ENCODE data around the gene CDH13. TPM values are rescaled to one million over a fixed set of nuclear protein-coding genes. Genes with fewer than 3 reads are reported as not detected.

The CDH13 gene
- total and polyA plus RNA-seq, 2 of the 8 experiments (the other 6 are each of a cell fraction or from before 2014, with no cell fraction given), result 2.3 to 2.4 TPM

- TF ChIP-seq, protein P1, sequence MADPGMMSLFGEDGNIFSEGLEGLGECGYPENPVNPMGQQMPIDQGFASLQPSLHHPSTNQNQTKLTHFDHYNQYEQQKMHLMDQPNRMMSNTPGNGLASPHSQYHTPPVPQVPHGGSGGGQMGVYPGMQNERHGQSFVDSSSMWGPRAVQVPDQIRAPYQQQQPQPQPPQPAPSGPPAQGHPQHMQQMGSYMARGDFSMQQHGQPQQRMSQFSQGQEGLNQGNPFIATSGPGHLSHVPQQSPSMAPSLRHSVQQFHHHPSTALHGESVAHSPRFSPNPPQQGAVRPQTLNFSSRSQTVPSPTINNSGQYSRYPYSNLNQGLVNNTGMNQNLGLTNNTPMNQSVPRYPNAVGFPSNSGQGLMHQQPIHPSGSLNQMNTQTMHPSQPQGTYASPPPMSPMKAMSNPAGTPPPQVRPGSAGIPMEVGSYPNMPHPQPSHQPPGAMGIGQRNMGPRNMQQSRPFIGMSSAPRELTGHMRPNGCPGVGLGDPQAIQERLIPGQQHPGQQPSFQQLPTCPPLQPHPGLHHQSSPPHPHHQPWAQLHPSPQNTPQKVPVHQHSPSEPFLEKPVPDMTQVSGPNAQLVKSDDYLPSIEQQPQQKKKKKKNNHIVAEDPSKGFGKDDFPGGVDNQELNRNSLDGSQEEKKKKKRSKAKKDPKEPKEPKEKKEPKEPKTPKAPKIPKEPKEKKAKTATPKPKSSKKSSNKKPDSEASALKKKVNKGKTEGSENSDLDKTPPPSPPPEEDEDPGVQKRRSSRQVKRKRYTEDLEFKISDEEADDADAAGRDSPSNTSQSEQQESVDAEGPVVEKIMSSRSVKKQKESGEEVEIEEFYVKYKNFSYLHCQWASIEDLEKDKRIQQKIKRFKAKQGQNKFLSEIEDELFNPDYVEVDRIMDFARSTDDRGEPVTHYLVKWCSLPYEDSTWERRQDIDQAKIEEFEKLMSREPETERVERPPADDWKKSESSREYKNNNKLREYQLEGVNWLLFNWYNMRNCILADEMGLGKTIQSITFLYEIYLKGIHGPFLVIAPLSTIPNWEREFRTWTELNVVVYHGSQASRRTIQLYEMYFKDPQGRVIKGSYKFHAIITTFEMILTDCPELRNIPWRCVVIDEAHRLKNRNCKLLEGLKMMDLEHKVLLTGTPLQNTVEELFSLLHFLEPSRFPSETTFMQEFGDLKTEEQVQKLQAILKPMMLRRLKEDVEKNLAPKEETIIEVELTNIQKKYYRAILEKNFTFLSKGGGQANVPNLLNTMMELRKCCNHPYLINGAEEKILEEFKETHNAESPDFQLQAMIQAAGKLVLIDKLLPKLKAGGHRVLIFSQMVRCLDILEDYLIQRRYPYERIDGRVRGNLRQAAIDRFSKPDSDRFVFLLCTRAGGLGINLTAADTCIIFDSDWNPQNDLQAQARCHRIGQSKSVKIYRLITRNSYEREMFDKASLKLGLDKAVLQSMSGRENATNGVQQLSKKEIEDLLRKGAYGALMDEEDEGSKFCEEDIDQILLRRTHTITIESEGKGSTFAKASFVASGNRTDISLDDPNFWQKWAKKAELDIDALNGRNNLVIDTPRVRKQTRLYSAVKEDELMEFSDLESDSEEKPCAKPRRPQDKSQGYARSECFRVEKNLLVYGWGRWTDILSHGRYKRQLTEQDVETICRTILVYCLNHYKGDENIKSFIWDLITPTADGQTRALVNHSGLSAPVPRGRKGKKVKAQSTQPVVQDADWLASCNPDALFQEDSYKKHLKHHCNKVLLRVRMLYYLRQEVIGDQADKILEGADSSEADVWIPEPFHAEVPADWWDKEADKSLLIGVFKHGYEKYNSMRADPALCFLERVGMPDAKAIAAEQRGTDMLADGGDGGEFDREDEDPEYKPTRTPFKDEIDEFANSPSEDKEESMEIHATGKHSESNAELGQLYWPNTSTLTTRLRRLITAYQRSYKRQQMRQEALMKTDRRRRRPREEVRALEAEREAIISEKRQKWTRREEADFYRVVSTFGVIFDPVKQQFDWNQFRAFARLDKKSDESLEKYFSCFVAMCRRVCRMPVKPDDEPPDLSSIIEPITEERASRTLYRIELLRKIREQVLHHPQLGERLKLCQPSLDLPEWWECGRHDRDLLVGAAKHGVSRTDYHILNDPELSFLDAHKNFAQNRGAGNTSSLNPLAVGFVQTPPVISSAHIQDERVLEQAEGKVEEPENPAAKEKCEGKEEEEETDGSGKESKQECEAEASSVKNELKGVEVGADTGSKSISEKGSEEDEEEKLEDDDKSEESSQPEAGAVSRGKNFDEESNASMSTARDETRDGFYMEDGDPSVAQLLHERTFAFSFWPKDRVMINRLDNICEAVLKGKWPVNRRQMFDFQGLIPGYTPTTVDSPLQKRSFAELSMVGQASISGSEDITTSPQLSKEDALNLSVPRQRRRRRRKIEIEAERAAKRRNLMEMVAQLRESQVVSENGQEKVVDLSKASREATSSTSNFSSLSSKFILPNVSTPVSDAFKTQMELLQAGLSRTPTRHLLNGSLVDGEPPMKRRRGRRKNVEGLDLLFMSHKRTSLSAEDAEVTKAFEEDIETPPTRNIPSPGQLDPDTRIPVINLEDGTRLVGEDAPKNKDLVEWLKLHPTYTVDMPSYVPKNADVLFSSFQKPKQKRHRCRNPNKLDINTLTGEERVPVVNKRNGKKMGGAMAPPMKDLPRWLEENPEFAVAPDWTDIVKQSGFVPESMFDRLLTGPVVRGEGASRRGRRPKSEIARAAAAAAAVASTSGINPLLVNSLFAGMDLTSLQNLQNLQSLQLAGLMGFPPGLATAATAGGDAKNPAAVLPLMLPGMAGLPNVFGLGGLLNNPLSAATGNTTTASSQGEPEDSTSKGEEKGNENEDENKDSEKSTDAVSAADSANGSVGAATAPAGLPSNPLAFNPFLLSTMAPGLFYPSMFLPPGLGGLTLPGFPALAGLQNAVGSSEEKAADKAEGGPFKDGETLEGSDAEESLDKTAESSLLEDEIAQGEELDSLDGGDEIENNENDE (IDR thresholded peaks at IDR 0.05; ENCODE audit: insufficient replicate concordance, low read length), result no peak
- no peak for TF ChIP-seq SP2 (IDR thresholded peaks at IDR 0.05; ENCODE audit: low read length)
- TF ChIP-seq TAF7 (optimal IDR thresholded peaks at IDR 0.05; ENCODE audit: borderline replicate concordance, low read depth, low read length), result no peak
- TF ChIP-seq ATF3 (IDR thresholded peaks at IDR 0.05; ENCODE audit: insufficient read depth, low read depth, low read length), result no peak
- no peak for TF ChIP-seq ASH2L (IDR thresholded peaks at IDR 0.05; ENCODE audit: low read length)
- TF ChIP-seq CTBP2 (IDR thresholded peaks at IDR 0.05; ENCODE audit: borderline replicate concordance, insufficient read depth, insufficient read length, low read length), result no peak
- no peak for TF ChIP-seq SIN3A (conservative IDR thresholded peaks at IDR 0.05 in 1 of 2, IDR thresholded peaks at IDR 0.05 in 1 of 2; ENCODE audit: low read depth in 1 of 2, low read length in 2 of 2)
These were observed 419.9 kb downstream of the CDH13 start (continued) for GRCh38 chr16:83046664-83047063.
